ENCODE data around the gene FDX1.

- no peak for TF ChIP-seq EZH2 (IDR thresholded peaks at IDR 0.05; ENCODE audit: borderline replicate concordance)
- TF ChIP-seq, protein P1, sequence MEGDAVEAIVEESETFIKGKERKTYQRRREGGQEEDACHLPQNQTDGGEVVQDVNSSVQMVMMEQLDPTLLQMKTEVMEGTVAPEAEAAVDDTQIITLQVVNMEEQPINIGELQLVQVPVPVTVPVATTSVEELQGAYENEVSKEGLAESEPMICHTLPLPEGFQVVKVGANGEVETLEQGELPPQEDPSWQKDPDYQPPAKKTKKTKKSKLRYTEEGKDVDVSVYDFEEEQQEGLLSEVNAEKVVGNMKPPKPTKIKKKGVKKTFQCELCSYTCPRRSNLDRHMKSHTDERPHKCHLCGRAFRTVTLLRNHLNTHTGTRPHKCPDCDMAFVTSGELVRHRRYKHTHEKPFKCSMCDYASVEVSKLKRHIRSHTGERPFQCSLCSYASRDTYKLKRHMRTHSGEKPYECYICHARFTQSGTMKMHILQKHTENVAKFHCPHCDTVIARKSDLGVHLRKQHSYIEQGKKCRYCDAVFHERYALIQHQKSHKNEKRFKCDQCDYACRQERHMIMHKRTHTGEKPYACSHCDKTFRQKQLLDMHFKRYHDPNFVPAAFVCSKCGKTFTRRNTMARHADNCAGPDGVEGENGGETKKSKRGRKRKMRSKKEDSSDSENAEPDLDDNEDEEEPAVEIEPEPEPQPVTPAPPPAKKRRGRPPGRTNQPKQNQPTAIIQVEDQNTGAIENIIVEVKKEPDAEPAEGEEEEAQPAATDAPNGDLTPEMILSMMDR (IDR thresholded peaks at IDR 0.05; ENCODE audit: poor library complexity), result no peak
- TF ChIP-seq EZH2phosphoT487 (IDR thresholded peaks at IDR 0.05; ENCODE audit: low read depth, severe bottlenecking, unreplicated experiment), result no peak
These were observed 44.0 kb downstream of the FDX1 start for GRCh38 chr11:110473706-110474105.

Data from hepatocyte (in vitro differentiated cells).